Esophagus squamous epithelium (tissue), 4 donors: ENCODE results near the gene PLEKHA1.

Experiments
- POLR2A ChIP-seq, 4 donors: fragments of 450-650 bp; IDR thresholded peaks; one replicate each; pipeline ENCODE4 v1.6.1; 2017; ENCODE audit warnings: antibody characterized with exemption in 4 of 4, mild to moderate bottlenecking in 4 of 4, moderate library complexity in 3 of 4
- TF ChIP-seq, protein P1 (sequence below), 6 experiments: fragments of 450-650 bp in 4 of 6; fragments of 200-600 bp in 2 of 6; sonication (generic) in 2 of 6; IDR thresholded peaks; one replicate each; pipeline ENCODE4 v1.5.1; 2016 to 2019; ENCODE audit warnings: antibody characterized with exemption in 6 of 6, mild to moderate bottlenecking in 4 of 6, moderate library complexity in 4 of 6

DNA sequence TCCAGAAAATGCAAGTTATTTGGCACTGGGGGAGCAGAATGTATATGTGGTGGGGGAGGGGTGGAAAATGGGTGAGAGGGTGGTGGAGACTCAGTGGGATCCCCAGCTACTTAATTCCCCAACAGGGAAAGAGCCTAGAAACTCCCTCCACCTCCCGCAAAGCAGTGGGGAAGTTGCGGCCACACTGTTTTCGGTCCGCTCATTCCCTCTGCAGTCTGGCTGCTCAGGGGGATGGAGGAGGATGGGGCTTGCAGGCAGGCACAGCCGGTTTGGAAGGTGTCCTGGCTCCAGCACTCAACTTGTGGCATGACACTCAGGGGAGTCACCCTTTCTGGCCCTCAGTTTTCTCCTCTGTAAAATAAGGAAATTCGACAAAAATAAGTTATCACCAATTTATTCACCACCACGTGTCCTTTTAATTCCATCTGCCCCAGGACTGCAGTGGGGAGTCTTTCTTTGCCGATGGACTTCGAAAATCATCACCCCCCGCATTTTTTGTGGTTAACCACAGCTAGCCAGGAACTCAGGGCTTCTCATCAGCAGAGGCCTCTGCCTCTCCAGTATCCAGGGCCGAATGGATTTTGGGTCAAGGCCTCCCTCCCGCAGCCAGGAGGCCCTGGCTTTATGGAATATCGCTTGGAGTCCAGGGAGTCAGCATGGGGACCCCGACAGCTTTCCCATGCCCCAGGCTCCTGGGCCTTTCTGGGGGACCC lies 85.2 kb downstream of the PLEKHA1 start:
- TF ChIP-seq POLR2A (IDR thresholded peaks at IDR 0.05), result no peak
- TF ChIP-seq, protein P1, sequence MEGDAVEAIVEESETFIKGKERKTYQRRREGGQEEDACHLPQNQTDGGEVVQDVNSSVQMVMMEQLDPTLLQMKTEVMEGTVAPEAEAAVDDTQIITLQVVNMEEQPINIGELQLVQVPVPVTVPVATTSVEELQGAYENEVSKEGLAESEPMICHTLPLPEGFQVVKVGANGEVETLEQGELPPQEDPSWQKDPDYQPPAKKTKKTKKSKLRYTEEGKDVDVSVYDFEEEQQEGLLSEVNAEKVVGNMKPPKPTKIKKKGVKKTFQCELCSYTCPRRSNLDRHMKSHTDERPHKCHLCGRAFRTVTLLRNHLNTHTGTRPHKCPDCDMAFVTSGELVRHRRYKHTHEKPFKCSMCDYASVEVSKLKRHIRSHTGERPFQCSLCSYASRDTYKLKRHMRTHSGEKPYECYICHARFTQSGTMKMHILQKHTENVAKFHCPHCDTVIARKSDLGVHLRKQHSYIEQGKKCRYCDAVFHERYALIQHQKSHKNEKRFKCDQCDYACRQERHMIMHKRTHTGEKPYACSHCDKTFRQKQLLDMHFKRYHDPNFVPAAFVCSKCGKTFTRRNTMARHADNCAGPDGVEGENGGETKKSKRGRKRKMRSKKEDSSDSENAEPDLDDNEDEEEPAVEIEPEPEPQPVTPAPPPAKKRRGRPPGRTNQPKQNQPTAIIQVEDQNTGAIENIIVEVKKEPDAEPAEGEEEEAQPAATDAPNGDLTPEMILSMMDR (IDR thresholded peaks at IDR 0.05), result no peak
